G401.6 (cell line): ENCODE results near the gene TXNDC5.
"Not testable (repeated sequence)": the region's sequence is repeated elsewhere in the genome, so short reads cannot be mapped to it uniquely, and the experiment has no call there.

Experiments used
- FAIRE-seq: peaks from 2 replicates; lab custom pipeline; 2012; peaks lifted over from hg19 to GRCh38; lab: Jason Lieb, UNC

The TXNDC5 gene

DNA sequence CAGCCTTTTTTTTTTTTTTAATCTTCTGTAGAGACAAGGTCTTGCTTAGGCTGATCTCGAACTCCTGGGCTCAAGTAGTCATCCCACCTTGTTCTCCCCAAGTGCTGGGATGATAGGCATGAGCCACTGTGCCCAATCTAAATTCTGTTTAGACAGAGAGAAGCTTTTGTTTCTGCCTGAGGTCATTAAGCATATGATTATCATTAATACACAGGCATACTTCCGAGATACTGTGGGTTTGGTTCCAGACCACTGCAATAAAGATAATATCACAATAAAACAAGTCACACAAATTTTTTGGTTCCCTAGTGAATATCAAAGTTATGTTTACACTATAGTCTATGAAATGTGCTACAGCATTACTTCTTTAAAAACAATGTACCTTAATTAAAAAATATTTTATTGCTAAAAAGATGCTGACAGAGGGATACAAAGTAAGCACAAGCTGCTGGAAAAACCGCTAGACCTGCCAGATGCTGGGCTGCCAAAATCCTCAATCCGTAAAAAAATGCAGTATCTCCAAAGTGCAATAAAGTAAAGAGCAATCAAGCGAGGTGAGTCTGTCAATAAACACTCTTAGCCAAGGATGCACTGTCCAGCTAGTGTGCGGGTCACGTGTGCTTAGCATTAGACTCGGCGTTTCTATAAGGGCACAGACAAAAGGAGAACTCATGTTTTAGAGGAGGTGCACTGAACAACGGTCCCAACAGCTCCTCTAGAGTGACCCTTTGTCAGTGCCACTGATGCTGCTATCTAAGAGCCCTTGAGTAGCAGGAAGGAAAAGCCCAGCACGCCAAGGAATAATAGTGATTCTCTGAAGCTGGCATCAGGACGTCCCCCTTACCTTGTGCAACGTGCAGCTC, 16.1 kb downstream of the TXNDC5 start:
- FAIRE-seq, result no peak

DNA sequence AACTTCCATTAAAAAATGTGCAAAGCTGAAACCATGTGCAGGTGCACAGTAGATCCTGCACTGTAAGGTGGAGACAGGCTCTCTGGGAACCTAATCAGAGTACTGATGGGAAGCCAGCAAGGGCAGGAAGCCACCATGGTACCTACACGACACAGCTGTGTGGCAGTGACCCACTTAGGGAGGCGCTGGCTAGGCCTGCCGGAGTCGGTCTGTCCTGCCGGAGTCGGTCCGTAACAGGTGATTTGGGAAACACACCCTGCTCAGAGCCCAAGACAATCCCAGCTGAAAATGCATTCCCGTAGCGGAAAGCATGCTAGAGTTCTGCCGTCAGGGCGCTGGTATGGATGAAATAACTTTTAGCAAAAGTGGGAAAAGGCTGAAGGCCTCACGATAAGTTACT, 17.2 kb downstream of the TXNDC5 start:
- no peak for FAIRE-seq

DNA sequence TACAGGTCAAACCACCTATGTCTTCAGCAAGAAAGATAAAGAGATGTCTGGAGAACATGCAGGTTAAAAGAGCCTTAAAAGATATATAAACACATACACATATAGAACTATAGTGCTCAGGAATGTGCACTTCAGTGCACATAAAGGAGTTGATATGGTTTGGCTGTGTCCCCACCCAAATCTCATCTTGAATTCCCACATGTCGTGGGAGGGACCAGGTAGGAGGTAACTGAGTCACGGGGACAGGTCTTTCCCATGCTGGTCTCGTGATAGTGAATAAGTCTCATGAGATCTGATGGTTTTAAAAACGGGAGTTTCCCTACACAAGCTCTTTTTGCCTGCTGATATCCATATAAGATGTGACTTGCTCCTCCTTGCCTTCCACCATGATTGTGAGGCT, 18.2 kb downstream of the TXNDC5 start:
- FAIRE-seq, result not testable (repeated sequence)

DNA sequence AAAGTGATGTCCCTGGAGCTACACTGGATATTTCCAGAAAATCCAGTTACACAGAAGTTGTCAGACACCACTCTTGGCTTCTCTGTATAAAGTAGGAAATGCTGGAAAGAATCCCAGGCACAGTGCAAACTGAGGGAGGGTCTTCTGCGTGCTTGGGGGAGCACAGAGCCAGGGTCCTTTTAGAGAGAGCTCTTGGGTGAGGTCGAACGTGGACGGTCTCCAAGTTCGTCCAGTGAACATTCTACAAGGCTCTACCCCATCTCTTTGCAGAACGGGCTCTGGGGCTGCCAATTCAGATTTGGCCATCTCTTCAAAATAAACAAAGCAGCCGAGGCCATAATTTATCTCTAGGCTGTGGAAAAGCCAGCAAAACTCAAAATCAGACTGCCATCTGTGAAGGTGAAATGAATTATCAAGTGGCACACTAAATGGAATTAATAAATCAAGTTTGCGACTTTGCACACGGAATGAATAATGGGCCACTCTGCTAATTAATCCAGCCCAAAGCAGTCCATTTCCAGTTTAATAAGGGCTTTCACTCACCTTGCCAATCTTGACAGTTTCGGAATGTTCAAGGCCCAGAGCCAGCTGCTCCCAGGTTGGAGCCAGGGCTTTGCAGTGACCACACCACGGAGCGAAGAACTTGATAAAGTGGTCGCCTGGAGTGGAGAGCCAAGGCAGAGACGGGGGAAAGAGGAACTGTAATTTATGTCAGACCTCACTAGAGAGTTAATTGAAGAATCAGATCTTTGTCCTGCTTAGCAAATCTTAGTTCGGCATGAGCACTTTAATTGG, 19.3 kb downstream of the TXNDC5 start:
- FAIRE-seq, result no peak

DNA sequence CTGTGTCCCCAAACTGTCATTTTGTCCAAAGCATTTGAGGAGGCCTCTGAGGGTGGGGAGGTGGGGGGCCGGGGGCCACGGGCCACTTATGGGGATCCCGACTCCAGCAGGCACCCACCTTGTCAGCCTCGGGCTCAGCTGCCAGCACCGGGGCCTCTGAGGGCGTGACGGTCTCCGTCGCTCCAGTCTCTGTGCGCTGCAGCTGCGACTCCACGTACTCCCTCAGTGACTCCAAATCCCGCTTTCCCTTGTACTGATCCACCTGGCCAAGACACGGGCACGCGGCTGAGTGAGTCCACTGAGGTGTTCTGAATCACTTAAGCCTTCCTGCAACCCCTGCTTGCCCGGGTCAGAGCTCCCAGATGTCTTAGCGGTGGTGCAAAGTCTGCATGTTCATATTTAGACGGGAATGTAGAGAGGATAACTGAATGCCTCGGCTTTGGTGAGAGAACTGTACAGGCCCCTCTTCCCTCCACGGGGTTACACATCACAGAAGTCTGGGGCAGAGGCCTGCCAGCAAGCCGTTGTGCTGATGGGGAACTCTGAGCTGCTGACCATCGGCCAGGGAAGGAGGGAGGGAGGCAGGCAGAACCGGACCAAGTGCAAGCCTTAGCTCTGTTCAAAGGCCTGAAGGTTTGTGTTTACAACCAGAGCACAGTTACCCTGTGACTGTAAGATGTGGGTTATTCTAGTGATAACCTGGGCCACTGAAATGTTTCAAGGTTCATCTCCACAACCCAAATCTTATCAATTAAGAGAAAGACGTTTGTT, 21.8 kb downstream of the TXNDC5 start:
- FAIRE-seq, result no peak

DNA sequence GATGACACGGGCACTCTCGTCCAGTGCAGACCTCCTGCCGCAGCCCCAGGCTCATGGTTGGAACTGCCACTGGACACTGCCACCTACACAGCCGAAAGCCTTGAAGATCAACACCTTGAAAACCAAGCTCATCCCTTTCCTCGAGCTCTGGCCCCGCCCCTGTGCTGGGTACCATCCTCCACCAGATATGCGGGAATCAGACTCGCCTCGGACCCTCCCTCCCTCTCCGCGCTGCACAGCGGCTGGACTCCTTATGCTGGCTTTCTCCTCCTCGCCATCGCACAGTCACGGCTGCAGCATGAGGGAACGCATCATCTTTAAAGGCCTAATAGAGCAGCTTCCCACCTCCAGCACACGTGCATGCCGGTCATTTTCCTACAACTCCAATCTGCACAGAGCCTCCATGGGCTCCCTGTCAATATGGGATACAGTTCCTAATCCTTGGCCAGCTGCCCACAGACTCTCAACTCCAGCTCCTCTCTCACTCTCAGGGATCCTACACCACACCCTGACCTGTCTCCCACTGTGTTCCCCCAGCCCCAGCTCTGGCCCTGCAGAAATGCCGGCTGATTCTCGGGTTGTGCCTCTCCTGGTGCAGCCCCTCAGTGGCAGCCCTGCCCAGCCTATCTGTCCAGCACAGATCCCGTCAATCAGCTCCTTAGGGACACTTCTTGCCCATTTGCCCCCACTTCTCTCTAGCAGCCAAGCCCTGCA, 23.2 kb downstream of the TXNDC5 start:
- no peak for FAIRE-seq

DNA sequence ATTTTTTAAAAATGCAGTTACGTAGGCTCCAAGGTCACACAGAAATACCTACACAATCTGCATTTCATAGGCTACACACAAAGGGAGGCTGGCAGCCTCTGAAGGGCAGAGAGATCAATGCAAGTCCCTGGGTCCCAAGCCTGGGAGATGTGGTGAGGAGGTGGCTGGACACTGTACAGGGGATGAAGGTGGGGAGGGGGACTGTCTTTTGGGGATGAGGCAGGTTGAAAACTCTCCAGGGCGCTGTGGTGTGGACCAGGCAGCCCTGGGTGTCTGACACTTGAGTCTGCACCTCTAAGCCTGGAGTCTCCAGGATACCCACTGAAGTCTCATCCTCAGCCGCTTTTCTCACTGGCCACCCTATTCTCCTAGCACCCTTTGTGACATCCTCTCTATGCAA, 24.5 kb downstream of the TXNDC5 start:
- no peak for FAIRE-seq

DNA sequence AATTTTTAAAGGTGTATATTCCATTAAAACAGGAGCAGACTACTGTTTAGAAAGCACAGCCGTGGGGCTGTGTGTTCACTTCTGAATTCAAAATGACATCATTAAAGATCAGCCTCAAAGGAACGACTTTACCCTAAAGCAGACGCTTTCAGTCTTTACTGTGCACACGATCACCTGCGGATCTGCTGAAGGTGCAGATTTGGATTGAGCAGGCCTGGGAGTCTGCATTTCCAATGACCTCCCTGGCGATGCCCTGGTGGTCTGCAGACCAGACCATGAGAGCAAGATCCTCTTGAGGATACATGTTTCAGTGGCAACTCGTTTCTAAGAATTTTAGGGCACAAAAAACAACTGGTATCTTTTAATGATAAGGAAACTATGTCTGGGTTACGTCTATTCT, 27.2 kb downstream of the TXNDC5 start:
- FAIRE-seq, result no peak

DNA sequence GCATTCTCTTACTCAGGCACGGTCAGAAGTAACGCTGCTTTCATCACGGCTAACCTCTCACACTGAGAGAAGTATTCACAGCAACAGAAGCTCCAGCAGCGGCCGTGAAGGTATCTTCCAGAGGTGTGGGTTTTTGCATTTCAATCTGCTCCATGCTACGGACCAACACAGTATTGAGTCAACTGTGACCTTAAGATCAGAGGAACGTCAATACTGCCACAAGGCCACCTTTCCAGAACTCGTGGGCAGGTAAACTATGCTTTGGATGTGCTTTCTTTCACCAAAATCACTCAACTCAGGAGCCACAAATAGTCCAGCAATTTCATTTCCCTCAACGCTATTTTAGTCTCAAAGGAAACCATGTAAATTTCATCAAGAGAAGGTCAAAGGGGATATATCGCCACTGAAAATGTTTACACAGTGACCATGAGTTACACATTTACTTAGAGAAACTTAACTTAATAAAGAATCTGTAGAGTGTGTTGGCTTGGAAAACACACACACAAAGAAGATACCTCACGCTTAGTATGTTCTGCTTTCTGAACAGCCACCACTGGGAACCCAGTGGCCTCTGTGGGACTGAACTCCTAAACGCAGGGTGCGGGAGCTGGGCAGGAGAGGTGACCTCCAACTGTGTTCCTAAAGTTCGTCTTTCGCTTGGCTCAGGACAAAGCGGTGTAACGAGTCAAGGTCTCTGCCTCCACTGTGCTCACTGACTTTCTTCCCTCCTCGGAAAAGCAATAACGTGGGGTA, 27.9 kb downstream of the TXNDC5 start:
- FAIRE-seq, result no peak

DNA sequence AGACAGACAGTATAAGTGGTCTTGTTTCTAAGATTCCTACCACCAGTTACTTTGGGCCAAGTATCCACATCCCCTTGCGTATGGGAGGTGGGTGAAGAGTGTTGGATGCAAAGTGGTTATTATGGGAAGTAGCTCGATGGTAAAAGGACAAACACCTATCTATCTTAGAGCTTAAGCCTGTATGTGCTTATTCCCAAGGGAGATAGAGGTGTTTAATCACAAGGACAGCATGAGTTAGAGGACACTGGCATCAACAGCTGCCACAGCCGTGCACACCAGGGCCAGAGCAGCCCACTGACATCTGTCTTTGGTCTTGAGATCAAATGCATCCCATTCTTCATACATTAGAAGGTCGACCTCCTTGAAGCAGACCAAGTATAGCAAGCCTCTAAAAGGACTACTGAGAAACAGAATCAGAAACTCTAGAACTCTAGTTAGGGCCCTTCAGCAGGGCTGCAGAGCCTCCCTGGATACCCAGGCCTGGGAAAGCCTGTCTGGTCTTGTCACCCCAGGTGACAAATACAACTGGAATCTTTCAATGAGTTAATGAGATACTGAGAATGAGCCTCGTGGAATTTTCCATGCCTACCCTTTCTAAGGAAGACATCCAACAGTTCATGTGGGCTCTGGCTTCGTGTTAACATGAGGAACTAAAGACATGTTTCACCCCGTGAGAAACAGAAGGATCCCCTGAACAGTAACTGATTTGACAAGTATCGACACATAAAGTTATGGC, 28.7 kb downstream of the TXNDC5 start:
- no peak for FAIRE-seq

DNA sequence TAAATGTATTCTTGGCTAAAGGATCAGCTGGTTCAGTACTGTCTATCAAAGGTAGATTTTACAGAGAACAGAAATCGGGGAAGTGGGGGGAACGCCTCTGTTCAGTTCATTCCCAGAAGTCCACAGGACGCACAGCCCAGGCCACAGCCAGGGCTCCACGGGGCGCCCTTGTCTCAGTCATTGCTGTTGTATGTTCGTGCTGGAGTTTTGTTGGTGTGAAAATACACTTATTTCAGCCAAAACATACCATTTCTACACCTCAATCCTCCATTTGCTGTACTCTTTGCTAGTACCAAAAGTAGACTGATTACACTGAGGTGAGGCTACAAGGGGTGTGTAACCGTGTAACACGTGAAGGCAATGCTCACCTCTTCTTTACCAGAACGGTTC, 29.9 kb downstream of the TXNDC5 start:
- no peak for FAIRE-seq

DNA sequence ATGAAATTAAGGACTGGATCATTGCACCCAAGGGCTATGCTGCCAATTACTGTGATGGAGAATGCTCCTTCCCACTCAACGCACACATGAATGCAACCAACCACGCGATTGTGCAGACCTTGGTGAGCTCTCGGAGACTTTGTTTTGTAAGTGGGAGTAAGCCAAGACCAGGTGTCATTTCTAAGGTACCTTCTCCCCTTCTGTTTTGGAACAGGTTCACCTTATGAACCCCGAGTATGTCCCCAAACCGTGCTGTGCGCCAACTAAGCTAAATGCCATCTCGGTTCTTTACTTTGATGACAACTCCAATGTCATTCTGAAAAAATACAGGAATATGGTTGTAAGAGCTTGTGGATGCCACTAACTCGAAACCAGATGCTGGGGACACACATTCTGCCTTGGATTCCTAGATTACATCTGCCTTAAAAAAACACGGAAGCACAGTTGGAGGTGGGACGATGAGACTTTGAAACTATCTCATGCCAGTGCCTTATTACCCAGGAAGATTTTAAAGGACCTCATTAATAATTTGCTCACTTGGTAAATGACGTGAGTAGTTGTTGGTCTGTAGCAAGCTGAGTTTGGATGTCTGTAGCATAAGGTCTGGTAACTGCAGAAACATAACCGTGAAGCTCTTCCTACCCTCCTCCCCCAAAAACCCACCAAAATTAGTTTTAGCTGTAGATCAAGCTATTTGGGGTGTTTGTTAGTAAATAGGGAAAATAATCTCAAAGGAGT, 30.4 kb downstream of the TXNDC5 start:
- FAIRE-seq, result no peak

DNA sequence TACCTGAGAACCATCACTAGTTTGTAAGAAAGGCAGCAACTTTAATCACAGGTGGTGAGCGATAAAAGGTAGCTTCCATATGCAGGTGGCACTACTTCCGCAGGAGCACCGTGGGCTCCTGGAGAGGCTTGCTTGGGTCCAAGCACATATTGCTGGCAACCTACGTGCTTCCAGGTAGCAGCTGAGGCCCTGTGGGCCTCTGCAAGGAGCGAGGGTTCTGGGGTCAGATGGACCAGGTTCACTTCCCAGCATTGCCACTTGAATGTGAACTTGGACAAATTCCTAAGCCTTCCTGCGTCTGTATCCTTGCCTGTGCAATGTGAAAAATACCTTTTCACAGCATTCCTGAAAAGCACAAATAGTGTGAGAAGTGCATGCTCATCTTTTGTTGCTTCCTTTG, 31.0 kb downstream of the TXNDC5 start:
- FAIRE-seq, result no peak

DNA sequence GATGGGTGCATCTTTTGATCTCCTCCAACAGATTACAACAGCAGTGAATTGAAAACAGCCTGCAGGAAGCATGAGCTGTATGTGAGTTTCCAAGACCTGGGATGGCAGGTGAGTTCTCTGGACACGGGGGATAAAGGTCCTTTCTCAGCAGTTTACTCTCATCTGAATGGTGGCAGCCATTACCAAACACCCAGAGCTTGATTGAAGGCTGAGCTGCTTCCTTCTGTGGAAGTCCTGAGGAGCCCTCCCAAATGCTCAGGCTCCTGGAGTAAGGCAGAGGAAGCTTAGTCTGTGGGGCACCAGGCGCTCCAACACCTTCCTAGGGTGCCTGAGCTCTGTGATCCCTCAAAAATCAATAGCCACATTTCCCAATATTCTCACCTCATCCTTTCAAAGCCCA, 31.5 kb downstream of the TXNDC5 start:
- FAIRE-seq, result no peak

DNA sequence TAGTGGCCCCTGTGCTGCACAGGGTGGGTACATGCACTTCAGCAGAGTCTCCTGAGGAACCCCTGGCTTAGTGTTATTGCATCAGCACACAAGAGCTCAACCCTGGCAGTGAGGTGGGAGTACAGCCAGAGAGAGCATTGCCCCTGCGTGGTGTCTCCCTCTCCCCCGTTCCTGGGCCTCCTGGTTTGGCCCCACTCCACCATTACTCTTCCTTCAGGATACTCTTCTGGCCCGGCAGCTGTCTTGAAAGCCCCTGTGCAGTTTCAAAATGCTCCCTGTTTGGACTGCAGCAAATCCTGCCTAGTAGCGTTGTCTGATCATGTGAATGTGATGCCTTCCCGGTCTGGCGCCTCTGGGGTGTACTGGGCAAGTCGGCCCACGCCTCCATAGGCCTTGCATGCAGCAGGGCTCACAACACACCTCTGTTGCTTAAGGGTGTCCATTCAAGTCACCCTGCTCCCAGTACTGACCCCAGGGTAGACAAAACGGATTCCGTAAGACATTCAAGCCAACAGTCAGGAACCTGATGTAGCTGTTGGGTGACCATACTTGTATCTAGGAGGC, 32.1 kb downstream of the TXNDC5 start:
- no peak for FAIRE-seq

DNA sequence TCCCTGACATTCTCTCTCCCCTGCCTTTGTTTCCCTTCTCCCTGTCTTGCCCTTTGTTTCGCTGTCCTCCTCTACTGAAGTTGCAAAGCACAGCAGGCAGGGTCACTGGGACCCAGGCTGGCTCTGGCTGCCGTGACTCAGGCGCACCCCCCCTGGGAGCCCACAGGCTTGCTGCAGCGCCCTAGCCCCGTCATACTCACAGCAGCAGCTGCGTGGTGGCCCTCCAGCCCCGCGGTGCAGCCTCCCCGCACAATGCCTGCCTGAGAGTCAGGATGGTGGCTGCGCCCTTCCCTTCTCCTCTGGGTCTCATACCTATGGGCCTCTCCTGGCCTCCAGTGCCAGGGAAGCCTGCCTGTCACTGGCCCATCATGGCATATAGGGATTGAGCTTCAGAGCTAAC, 41.7 kb downstream of the TXNDC5 start:
- FAIRE-seq, result no peak

DNA sequence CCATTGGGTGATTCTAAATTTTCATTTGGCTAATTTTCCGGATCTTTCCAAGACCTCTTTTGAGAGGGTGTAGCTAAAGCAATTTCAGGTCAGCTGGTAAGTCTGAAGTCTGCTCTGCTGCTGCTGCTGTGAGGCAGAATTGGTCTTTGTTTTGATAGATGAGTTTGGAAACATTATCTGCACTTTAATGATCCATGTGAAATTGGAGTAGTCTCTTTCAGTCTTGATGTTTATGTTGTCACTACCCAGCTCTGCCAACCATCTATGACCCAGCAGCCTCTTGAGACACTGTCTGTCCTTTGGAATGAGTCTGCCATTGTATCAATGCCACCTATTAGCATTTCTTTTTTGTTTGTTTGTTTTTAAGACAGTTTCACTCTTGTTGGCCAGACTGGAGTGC, 44.1 kb downstream of the TXNDC5 start:
- FAIRE-seq, result no peak

DNA sequence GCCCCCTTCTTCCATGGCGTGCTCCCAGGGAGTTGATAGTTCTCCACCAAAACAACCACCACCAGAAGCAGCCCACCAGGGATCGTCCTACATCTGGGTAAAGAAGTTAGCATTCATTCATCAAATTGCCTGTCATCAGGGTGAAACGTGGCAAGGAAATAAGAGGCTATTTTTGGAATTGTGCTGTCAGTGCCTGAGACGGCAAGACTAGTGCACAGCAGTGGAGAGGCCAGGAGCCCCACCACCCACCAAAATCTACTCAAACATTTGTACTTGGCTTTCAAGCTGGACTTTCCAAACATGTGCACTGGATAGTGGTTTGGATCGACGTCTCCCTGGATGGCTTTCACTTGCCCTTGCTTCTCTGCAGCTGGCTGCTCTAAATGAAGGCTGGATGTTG, 44.8 kb downstream of the TXNDC5 start:
- no peak for FAIRE-seq

DNA sequence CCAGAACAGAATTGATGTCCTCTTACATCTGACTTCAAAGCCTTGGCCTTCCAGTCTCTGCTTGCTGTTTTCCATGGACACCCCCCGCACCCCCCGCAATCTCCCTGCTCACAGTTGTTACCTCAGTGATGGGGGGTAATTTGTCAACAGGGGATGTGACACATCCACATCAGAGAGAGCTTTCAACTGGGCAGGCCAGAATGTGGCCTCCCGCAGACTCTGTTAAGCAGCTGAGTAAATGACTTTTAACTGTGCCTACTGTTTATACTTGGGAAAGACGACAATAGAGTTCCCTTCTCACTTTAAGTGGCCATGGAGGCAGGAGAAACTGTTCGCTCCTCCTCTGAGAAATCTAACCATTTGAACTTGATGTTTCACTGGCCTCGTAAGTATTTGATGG, 51.0 kb downstream of the TXNDC5 start:
- FAIRE-seq, result no peak

DNA sequence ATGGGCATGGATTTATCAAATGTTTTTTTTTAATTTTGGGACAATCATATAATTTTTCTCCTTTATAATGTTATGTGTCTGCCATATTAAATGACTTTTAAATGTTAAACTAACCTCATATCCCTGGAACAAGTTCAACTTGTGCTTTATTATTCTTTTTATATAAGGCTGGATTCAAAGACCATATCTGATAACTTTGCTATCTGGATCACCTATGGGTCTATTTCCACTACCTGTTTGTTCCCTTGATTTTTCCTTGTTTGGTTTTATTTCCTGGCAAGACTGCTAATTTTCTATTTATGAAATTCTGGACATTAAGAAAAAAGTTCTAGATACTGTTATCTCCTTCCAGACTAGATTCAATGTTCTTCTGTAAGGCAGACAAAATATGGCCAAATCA, 58.8 kb downstream of the TXNDC5 start:
- FAIRE-seq, result peak; percentile 17
